Measurements from ENCODE around the gene ZDHHC13. TPM values are rescaled to one million over a fixed set of nuclear protein-coding genes. Genes with fewer than 3 reads are reported as not detected.

The ZDHHC13 gene
- total RNA-seq, 4 donors from 2014 or later = 45.8 to 64.9 (median 58.1) TPM

- Histone ChIP-seq H3K4me1 (no peaks in the 10 kb centered on the region), H3K4me3 (no peak overlapping the region), H3K36me3 (no peaks in the 10 kb centered on the region), H3K9me3 (no peaks in the 10 kb centered on the region), H3K27me3 (no peaks in the 10 kb centered on the region), H3K27ac (no peak overlapping the region)
- TF ChIP-seq POLR2A (IDR thresholded peaks at IDR 0.05) = no peak
- TF ChIP-seq CTCF (IDR thresholded peaks at IDR 0.05) = no peak
- DNase-seq = no peak
- intact Hi-C loops (cut with DNase I) = no loop called here
- 40 to 68% methylated on average over 4 of the region's 5 CpGs for WGBS, 2 donors
Measured at GRCh38 chr11:19187114-19187832, 70.3 kb downstream of the ZDHHC13 start.

- H3K9me3 ChIP-seq = no peaks in the 10 kb centered on the region
- TF ChIP-seq POLR2A (IDR thresholded peaks at IDR 0.05) = no peak
- no peak for TF ChIP-seq CTCF (IDR thresholded peaks at IDR 0.05)
Measured at GRCh38 chr11:19187833-19188258, 70.9 kb downstream of the ZDHHC13 start.

DNA sequence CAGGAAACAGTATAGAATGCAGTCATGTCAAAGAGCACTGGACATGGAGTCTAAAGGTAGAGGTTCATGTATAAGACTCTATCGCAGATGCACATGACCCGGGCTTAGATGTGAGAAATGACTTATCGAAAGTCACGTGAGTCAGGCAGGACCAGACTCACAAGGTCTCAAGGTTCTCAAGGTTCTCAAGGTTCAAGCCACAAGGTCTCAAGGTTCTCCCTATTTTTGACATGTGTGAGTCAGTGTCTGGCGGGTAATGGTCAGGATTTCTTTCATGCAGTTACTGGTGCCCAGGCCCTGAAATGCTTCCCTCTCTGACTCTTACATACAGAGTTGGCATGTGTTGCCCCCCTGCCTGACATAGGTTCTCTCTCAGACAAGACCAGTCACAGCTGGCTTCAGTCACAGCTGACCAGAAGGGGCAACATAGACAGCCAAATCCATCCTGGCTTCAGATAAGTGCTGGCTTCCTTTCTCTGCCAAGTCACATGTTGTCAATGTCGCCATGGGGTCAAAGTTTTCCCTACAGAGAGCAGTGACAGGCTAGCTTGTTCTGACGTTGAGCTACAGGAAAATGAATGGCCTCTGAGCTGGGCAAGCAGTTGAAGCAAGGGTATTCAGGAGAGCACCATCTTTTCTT is 74.7 kb downstream of the ZDHHC13 start:
- Histone ChIP-seq H3K9me3 (no peaks in the 10 kb centered on the region), H3K36me3 (no peaks in the 10 kb centered on the region), H3K27ac (no peak overlapping the region), H3K4me1 (no peaks in the 10 kb centered on the region), H3K4me3 (no peak overlapping the region), H3K27me3 (no peaks in the 10 kb centered on the region)
- no peak for DNase-seq
- no peak for TF ChIP-seq CTCF (IDR thresholded peaks at IDR 0.05)
- no peak for TF ChIP-seq POLR2A (IDR thresholded peaks at IDR 0.05)
- intact Hi-C loops (cut with DNase I) = no loop called here
- 79 to 98% methylated on average over 5 to 7 of the region's 7 CpGs for WGBS, 2 donors

More at GRCh38 chr11:19187833-19188258, 70.9 kb downstream of the ZDHHC13 start:
- Histone ChIP-seq H3K36me3 (no peaks in the 10 kb centered on the region), H3K27me3 (no peaks in the 10 kb centered on the region), H3K27ac (no peak overlapping the region), H3K4me3 (no peak overlapping the region), H3K4me1 (no peaks in the 10 kb centered on the region)
- DNase-seq = no peak
- WGBS, 2 donors = 89 to 92% methylated on average over 7 to 8 of the region's 9 CpGs
- intact Hi-C loops (cut with DNase I) = no loop called here

DNA sequence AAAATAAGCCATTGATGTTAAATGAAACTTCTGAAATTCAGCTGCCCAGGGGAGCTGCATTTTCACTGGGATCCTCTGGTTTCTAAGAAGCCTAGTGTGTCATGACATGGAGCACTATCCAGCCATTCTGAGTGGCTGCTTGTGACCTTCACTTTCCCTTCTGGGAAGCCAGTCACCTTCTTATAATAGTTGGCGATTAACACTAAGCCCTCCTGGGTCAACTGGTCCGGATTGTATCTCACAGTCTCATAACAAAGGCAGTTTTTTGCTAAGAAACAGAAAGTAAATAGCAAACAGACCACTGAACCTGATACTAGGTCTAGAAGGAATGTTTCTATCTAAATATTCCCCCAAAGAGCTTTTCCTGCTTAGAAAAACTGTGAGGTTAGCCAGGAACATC is 76.9 kb downstream of the ZDHHC13 start:
- no peaks in the 10 kb centered on the region for H3K27me3 ChIP-seq
- no peaks in the 10 kb centered on the region for H3K36me3 ChIP-seq
- H3K27ac ChIP-seq = no peak overlapping the region
- DNase-seq = no peak
- H3K4me1 ChIP-seq = no peaks in the 10 kb centered on the region
- no peaks in the 10 kb centered on the region for H3K9me3 ChIP-seq
- intact Hi-C loops (cut with DNase I) = no loop called here
- no peak for TF ChIP-seq CTCF (IDR thresholded peaks at IDR 0.05)
- TF ChIP-seq POLR2A (IDR thresholded peaks at IDR 0.05) = no peak
- H3K4me3 ChIP-seq = no peak overlapping the region
- WGBS, 2 donors = 76 to 78% methylated on average over 2 of the region's 2 CpGs

GRCh38 chr11:19194620-19195308 is 77.8 kb downstream of the ZDHHC13 start:
- WGBS, 2 donors = 84 to 88% methylated on average over 4 of the region's 4 CpGs
- no peak overlapping the region for H3K27ac ChIP-seq
- DNase-seq = no peak
- TF ChIP-seq CTCF (IDR thresholded peaks at IDR 0.05) (no peak), POLR2A (IDR thresholded peaks at IDR 0.05) (no peak)
- no peak overlapping the region for H3K4me3 ChIP-seq
- no peaks in the 10 kb centered on the region for H3K36me3 ChIP-seq
- no peaks in the 10 kb centered on the region for H3K27me3 ChIP-seq
- intact Hi-C loops (cut with DNase I) = no loop called here
- no peaks in the 10 kb centered on the region for H3K4me1 ChIP-seq
- no peaks in the 10 kb centered on the region for H3K9me3 ChIP-seq

All from esophagus squamous epithelium (tissue), 5 donors.